MM.1S (cell line): ENCODE data around the gene DDAH1.

Experiments used
- DNase-seq: peaks from one replicate; pipeline ENCODE4 v3.0.0-alpha.2; 2015
- H2AFZ ChIP-seq: fragments of 300-600 bp; sonication (generic); 2 replicates; pipeline ENCODE4 v1.6.0; 2016; ENCODE audit warnings: antibody characterized with exemption, low read length
- H3F3A ChIP-seq: fragments of 300-600 bp; sonication (generic); 2 replicates; pipeline ENCODE4 v1.6.1; 2016; ENCODE audit warnings: mild to moderate bottlenecking, antibody characterized with exemption, low read length, moderate library complexity, mixed read lengths; ENCODE audit not compliant: insufficient read depth
- H3K27ac ChIP-seq: fragments of 300-600 bp; sonication (generic); 2 replicates; pipeline ENCODE4 v1.5.1; 2016; ENCODE audit warnings: mild to moderate bottlenecking, low read length
- H3K27me3 ChIP-seq: fragments of 300-600 bp; sonication (generic); replicated peaks from 2 replicates; pipeline ENCODE4 v1.6.0; 2016; ENCODE audit warnings: low read length; ENCODE audit not compliant: insufficient read depth
- H3K36me3 ChIP-seq: fragments of 300-600 bp; sonication (generic); replicated peaks from 2 replicates; pipeline ENCODE4 v1.6.1; 2016; ENCODE audit warnings: mild to moderate bottlenecking, low read length, mixed read lengths; ENCODE audit not compliant: insufficient read depth
- H3K4me1 ChIP-seq: fragments of 300-600 bp; sonication (generic); 2 replicates; pipeline ENCODE4 v1.6.1; 2016; ENCODE audit warnings: low read length, mixed read lengths
- H3K4me2 ChIP-seq: fragments of 300-600 bp; sonication (generic); 2 replicates; pipeline ENCODE4 v1.6.0; 2016; ENCODE audit warnings: low read depth, low read length
- H3K4me3 ChIP-seq: fragments of 300-600 bp; sonication (generic); 2 replicates; pipeline ENCODE4 v1.5.1; 2016; ENCODE audit warnings: low read length, mixed read lengths
- H3K79me2 ChIP-seq: fragments of 300-600 bp; sonication (generic); 2 replicates; pipeline ENCODE4 v1.6.1; 2016; ENCODE audit warnings: mixed run types, low read length, mixed read lengths
- H3K9ac ChIP-seq: fragments of 300-600 bp; sonication (generic); 2 replicates; pipeline ENCODE4 v1.6.1; 2016; ENCODE audit warnings: low read length, mixed read lengths
- H3K9me2 ChIP-seq: fragments of 300-600 bp; sonication (generic); replicated peaks from 2 replicates; pipeline ENCODE4 v1.6.1; 2016; ENCODE audit warnings: mild to moderate bottlenecking, low read length, mixed read lengths; ENCODE audit not compliant: insufficient read depth
- H3K9me3 ChIP-seq: fragments of 300-600 bp; sonication (generic); replicated peaks from 2 replicates; pipeline ENCODE4 v1.6.1; 2016; ENCODE audit warnings: mild to moderate bottlenecking, low read length, mixed read lengths; ENCODE audit not compliant: insufficient read depth
- H4K20me1 ChIP-seq: fragments of 300-600 bp; sonication (generic); 2 replicates; pipeline ENCODE4 v1.6.1; 2016; ENCODE audit warnings: mild to moderate bottlenecking, low read length, moderate library complexity, mixed read lengths; ENCODE audit not compliant: insufficient read depth
- EZH2 ChIP-seq: fragments of 300-600 bp; sonication (generic); optimal IDR thresholded peaks from 2 replicates; pipeline ENCODE3; 2017; ENCODE audit warnings: low read depth, mild to moderate bottlenecking, antibody characterized with exemption, low read length, mixed read lengths
- EZH2phosphoT487 ChIP-seq: fragments of 300-600 bp; sonication (generic); IDR thresholded peaks from 2 replicates; pipeline ENCODE4 v1.6.1; 2018; ENCODE audit warnings: antibody characterized with exemption, low read length
- TF ChIP-seq, protein P1 (sequence below): fragments of 300-600 bp; sonication (generic); IDR thresholded peaks from 2 replicates; pipeline ENCODE4 v1.5.1; 2016; ENCODE audit warnings: antibody characterized with exemption, low read length, mixed read lengths

The DDAH1 gene

GRCh38 chr1:85490270-85490985, 25.5 kb upstream of the DDAH1 start:
- Histone ChIP-seq H2AFZ (no peak overlapping the region), H3K4me1 (peaks cover 11% of the 10 kb centered on the region), H3K9me2 (no peaks in the 10 kb centered on the region), H3K36me3 (no peaks in the 10 kb centered on the region), H3F3A (no peaks in the 10 kb centered on the region; the same call in 1 of the 2 replicates), H3K9ac (no peak overlapping the region), H3K9me3 (no peaks in the 10 kb centered on the region), H3K27ac (no peak overlapping the region), H3K79me2 (no peaks in the 10 kb centered on the region), H3K27me3 (no peaks in the 10 kb centered on the region), H4K20me1 (no peaks in the 10 kb centered on the region), H3K4me2 (no peak overlapping the region), H3K4me3 (no peak overlapping the region)
- TF ChIP-seq EZH2phosphoT487 (no peak), EZH2 (no peak)
- TF ChIP-seq, protein P1, sequence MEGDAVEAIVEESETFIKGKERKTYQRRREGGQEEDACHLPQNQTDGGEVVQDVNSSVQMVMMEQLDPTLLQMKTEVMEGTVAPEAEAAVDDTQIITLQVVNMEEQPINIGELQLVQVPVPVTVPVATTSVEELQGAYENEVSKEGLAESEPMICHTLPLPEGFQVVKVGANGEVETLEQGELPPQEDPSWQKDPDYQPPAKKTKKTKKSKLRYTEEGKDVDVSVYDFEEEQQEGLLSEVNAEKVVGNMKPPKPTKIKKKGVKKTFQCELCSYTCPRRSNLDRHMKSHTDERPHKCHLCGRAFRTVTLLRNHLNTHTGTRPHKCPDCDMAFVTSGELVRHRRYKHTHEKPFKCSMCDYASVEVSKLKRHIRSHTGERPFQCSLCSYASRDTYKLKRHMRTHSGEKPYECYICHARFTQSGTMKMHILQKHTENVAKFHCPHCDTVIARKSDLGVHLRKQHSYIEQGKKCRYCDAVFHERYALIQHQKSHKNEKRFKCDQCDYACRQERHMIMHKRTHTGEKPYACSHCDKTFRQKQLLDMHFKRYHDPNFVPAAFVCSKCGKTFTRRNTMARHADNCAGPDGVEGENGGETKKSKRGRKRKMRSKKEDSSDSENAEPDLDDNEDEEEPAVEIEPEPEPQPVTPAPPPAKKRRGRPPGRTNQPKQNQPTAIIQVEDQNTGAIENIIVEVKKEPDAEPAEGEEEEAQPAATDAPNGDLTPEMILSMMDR: no peak
- no peak for DNase-seq

GRCh38 chr1:85488126-85488525, 23.2 kb upstream of the DDAH1 start:
- Histone ChIP-seq H3K27me3 (no peaks in the 10 kb centered on the region), H3K9me2 (no peaks in the 10 kb centered on the region), H3K9me3 (no peaks in the 10 kb centered on the region), H3K4me3 (no peak overlapping the region), H3K36me3 (no peaks in the 10 kb centered on the region), H3K4me1 (no peaks in the 10 kb centered on the region), H2AFZ (no peak overlapping the region), H3K9ac (no peak overlapping the region), H3F3A (no peaks in the 10 kb centered on the region), H3K27ac (no peak overlapping the region), H3K79me2 (no peaks in the 10 kb centered on the region), H3K4me2 (no peak overlapping the region), H4K20me1 (no peaks in the 10 kb centered on the region)
- TF ChIP-seq, protein P1: no peak
- TF ChIP-seq EZH2 (no peak), EZH2phosphoT487 (no peak)
- DNase-seq: no peak

- TF ChIP-seq EZH2phosphoT487 (no peak), EZH2 (no peak)
- TF ChIP-seq, protein P1: no peak
- Histone ChIP-seq H3K4me1 (no peaks in the 10 kb centered on the region), H3K79me2 (no peaks in the 10 kb centered on the region), H3K36me3 (no peaks in the 10 kb centered on the region), H3F3A (no peaks in the 10 kb centered on the region), H4K20me1 (no peaks in the 10 kb centered on the region), H3K27me3 (no peaks in the 10 kb centered on the region), H3K9me2 (no peaks in the 10 kb centered on the region), H3K9ac (no peak overlapping the region), H2AFZ (no peak overlapping the region), H3K4me2 (no peak overlapping the region), H3K4me3 (no peak overlapping the region), H3K27ac (no peak overlapping the region), H3K9me3 (no peaks in the 10 kb centered on the region)
- no peak for DNase-seq
These were observed 20.6 kb upstream of the DDAH1 start for GRCh38 chr1:85485516-85485915.
